NCI-H526 (cell line): Measurements from ENCODE around the gene EIF3D.
A peak's percentile ranks its signal among the peaks of the same experiment; 100 is the strongest.

Experiments
- DNase-seq, 2 experiments: peaks; one replicate each; lab custom pipeline; 2025; lab: John Stamatoyannopoulos, UW

EIF3D gene

GRCh38 chr22:36467042-36467810 is 61.7 kb downstream of the EIF3D start:
- DNase-seq, result no peak

DNA sequence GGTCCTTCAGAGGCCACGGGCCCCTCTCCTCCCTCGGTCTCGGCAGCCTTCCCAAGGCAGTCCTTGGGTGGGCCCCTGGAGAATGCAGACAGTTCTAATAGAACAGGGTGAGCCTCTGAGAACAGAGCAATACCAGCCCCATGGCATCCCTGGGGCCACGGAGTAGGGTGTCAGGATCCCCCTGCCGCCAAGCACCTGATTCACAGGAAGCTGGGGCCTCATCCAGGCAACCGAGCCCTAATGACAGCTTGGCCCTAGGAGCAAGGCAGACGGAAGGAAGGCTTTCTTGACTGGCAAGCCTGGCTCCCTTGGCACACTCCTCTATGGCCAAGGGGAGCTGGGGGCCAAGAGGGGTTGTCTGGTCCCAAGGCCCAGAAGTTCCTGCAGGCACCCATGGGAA is 62.7 kb downstream of the EIF3D start:
- no peak for DNase-seq

DNA sequence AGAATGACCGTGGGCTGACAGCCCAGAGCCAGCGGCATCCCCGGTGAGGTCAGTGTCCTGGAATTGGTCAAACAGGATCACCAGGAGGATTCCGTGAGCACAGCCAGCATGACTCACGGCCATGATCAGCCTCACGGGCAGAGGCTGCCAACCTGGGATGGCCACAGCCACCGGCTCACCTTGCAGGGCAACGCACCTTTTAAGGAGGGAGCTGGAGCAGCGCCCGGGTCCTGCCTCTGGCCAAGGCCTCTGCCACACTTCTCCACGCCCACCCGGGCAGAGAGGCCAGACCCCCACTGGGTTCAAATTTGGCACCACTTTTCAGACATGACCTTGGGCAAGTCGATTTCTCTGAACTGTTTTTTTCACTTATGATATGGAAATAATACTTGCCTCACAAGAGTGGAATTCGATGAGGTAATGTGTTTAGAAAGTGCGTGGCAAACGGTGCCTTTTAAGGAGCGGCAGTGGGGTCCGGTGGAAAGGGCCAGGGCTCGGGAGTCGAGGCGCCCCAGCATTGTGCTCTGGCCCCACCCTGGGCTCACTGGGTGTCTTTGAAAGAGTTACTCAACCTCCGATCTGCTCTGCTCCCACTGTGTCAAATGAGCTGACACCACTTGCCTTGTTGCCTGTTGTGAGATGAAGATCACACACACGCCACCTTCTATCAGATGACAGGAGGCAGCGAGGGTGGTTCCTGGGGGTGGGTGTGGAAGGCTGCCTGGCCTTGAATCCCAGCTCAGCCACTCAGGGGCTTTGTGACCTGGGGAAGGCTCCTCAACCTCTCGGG is 63.5 kb downstream of the EIF3D start:
- no peak for DNase-seq

- no peak for DNase-seq
Observed at GRCh38 chr22:36464715-36465231, 64.2 kb downstream of the EIF3D start.

DNA sequence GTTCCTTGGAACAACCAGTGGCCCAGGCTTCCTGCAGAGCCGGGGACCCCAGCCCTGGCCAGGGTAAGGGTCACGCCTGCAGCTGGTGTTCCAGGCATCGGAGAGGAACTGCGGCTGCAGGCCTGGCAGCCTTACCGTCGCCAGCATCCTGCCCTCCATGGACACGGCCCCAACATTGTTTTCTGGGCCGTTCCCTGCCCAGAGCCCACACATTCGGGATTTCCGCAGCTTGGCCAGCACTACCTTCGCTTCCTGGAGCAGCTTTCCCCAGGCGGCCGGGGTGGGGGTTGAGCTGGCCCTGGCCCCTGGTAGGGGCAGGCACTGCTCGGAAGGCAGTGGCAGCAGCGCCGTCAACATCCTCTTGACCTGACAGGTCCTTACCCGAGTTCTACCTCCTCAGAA is 65.2 kb downstream of the EIF3D start:
- DNase-seq, result no peak

GRCh38 chr22:36461665-36462649 is 67.0 kb downstream of the EIF3D start:
- DNase-seq, result peak; percentile 12 to 18
